Activated T-cell treated with anti-CD3 and anti-CD28 coated beads for 48 hours (primary cell): ENCODE measurements around the gene DDC.

Source experiments
- DNase-seq: peaks from one replicate; pipeline ENCODE4 v3.0.0-alpha.2; 2020; ENCODE audit warnings: low read depth

The DDC gene

GRCh38 chr7:50564640-50565558, at the start of gene DDC:
Gene DDC (minus strand): TSS chr7:50565405. CDS start chr7:50544085, 21,320 bp downstream.
- DNase-seq: no peak

GRCh38 chr7:50613473-50613872, 48.3 kb upstream of the DDC start:
- no peak for DNase-seq

GRCh38 chr7:50612704-50613103, 47.5 kb upstream of the DDC start:
- DNase-seq: no peak

GRCh38 chr7:50610521-50611277, 45.5 kb upstream of the DDC start:
- no peak for DNase-seq

GRCh38 chr7:50608196-50608906, 43.1 kb upstream of the DDC start:
- no peak for DNase-seq

- DNase-seq: no peak
Measured at GRCh38 chr7:50607524-50608125, 42.4 kb upstream of the DDC start.

- no peak for DNase-seq
Measured at GRCh38 chr7:50605059-50605458, 39.9 kb upstream of the DDC start.

GRCh38 chr7:50603287-50603686, 38.1 kb upstream of the DDC start:
- no peak for DNase-seq

GRCh38 chr7:50599385-50599784, 34.2 kb upstream of the DDC start:
- DNase-seq: no peak

- DNase-seq: no peak
Measured at GRCh38 chr7:50598460-50599343, 33.5 kb upstream of the DDC start.

- DNase-seq: no peak
Measured at GRCh38 chr7:50596484-50596883, 31.3 kb upstream of the DDC start.

GRCh38 chr7:50595491-50596102, 30.4 kb upstream of the DDC start:
- DNase-seq: no peak

GRCh38 chr7:50594734-50595485, 29.7 kb upstream of the DDC start:
- DNase-seq: no peak

- no peak for DNase-seq
Measured at GRCh38 chr7:50594136-50594535, 28.9 kb upstream of the DDC start.

- DNase-seq: no peak
Measured at GRCh38 chr7:50592940-50593339, 27.7 kb upstream of the DDC start.

- DNase-seq: no peak
Measured at GRCh38 chr7:50591480-50592438, 26.6 kb upstream of the DDC start.

GRCh38 chr7:50591098-50591479, 25.9 kb upstream of the DDC start:
- no peak for DNase-seq

- no peak for DNase-seq
Measured at GRCh38 chr7:50590535-50590934, 25.3 kb upstream of the DDC start.

- DNase-seq: no peak
Measured at GRCh38 chr7:50589364-50589763, 24.2 kb upstream of the DDC start.
